ENCODE measurements around the gene MRPL53.

Gene MRPL53

DNA sequence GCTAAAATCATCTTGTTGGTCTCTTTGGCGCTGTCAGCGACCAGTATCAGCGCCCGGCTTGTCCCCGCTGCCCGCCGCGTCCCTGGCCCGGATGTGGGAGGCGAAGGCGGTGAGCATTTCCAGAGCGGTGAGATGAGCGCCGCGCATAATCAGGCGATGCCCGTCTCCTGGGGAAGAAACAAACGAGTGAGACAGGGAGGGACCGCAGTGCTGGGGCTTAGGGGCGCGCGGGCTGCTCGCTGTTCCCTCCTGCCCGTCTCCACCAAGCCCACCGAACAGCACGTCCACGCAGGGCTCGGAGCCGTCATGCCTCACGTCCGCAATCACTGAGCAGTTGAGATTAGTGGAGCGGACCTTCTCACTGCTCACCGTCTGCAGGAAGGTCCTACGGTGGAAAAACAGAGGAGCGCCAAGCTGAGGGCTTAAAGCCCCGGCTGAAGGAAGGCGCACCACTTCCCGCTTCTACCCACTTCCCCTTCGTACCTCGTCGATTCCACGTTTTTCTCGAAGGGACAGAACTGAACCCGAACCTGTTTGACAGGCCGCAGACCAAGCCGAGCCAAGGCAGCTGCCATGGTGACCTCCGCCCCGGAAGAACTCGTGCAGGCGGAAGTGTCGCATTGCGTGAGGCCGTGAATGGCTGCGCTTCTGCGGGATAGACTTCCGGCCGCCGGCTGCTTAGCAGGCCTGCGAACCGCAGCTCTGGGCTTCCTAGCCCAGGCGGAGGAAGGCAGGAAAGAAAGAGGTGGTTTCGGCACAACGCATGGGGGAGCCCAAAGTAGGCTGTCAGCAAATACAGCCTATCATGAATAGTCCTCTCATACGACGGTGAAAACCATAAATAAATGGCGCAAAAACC, at the start of gene MRPL53:
MRPL53 (minus strand) TSS at position 595 of the 859 bp plus-strand sequence; CDS start at position 575, 20 bp downstream.
- DNase-seq: peak; percentile 96

DNA sequence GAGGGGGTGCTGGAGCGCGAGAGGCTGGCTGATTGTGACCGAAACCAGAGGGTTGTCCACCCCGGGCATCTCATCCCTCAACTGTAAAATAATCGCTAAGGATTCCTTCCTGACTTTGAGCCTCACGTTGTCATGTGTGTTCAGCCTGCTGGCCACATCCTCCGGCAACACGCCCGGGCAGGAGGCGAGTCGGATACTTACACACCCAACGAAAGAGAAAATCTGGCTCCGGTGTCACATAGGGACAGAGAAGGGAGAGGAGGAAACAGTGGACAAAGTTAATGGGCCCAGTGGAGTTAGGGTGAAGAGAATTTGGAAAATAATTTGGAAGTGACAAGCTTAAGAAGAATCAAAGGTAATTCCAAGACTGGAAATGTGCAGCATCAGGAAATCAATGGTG, 44.2 kb upstream of the MRPL53 start:
- DNase-seq: no peak

DNA sequence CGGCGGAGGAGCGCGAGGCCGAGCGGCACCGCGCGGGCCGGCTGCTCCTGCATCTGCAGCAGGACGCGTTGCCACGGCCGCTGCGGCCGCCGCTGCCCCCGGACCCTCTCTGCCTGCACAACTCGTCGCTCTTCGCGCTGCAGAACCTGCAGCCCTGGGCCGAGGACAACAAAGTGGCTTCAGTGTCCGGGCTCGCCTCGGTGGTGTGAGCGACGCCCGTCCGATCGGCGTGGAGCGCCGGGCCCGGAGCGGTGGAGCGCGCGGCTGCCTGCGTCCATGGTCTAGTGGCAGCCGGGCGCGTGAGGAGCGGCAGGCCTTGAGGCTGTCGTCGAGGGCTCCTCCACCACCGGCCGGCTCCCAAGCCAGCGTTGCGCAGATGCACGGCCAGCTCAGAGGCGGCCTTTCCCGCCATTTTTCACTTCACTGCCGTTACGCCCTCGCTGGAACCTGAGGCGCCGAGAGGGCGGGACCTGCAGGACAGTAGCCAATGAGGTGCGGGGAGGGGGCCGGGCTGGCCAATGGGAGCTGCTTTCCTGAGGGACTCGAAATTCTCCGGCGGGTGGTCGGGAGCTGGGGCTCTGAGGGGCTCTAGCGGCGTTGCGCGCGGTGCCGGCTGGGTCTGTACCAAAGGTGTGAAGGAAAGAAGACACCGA, 43.6 kb upstream of the MRPL53 start:
- DNase-seq: peak; percentile 86

DNA sequence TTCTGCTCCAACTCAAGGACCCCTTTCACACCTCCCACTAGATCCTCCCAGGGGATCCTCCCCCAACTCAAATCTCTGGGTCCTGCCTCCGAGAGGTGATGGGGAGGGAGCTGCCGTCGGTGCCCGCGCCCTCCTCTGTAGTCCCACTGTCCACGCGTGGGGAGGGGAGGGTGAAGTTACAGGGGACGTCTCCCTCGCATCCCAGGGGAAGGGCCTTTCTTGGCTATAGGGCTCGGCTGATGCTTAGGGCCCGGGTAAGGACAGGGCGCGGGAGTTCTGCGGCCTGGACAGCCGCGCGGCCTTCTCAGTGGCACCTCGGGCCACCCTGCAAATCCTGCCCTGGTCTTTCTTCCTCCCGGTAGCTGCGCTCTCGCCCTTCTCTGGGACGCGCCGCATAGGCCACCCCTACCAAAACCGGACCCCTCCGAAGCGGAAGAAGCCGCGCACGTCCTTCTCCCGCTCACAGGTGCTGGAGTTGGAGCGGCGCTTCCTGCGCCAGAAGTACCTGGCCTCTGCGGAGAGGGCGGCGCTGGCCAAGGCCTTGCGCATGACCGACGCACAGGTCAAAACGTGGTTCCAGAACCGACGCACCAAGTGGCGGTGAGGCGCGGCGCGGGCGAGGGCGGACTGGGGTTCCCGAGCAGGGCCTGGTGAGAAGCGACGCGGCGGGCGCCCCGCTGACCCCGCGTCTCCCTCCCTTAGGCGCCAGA, 42.9 kb upstream of the MRPL53 start:
- peak; percentile 43 for DNase-seq

DNA sequence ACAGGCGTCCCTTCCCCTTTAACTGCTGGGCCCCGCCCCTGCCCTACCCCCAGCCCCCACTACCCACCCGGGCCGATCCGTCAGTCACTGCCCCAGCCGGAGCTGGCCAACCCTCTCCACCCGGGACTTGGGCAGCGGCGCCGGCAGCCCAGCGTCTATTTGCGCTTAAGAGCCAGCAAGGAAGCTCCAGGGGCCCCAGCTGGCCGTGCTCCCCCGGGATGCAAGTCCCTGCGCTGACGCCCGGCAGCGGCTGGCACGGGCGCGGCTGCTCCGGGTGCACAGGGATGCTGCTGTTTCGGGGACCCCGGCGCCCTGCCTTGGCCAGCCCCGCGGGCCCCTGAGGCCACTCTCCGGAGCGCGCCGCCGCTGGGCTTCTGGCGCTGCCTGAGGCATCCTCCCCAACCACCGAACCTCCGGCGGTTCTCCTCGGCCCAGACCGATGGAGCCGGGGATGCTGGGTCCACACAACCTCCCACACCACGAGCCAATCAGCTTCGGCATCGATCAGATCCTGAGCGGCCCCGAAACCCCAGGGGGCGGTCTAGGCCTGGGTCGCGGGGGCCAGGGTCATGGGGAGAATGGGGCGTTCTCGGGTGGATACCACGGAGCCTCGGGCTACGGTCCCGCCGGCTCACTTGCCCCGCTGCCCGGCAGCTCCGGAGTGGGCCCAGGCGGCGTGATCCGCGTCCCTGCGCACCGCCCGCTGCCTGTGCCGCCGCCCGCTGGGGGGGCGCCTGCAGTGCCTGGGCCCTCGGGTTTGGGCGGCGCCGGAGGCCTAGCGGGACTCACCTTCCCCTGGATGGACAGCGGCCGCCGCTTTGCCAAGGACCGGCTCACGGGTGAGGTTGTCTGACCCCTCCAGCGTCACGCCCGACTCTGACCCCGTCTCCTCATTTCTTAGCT, 42.1 kb upstream of the MRPL53 start, which contains the start of gene TLX2:
TLX2 (plus strand) TSS at position 83 of the 903 bp plus-strand sequence; CDS start at position 440, 357 bp downstream.
- DNase-seq: peak; percentile 69

DNA sequence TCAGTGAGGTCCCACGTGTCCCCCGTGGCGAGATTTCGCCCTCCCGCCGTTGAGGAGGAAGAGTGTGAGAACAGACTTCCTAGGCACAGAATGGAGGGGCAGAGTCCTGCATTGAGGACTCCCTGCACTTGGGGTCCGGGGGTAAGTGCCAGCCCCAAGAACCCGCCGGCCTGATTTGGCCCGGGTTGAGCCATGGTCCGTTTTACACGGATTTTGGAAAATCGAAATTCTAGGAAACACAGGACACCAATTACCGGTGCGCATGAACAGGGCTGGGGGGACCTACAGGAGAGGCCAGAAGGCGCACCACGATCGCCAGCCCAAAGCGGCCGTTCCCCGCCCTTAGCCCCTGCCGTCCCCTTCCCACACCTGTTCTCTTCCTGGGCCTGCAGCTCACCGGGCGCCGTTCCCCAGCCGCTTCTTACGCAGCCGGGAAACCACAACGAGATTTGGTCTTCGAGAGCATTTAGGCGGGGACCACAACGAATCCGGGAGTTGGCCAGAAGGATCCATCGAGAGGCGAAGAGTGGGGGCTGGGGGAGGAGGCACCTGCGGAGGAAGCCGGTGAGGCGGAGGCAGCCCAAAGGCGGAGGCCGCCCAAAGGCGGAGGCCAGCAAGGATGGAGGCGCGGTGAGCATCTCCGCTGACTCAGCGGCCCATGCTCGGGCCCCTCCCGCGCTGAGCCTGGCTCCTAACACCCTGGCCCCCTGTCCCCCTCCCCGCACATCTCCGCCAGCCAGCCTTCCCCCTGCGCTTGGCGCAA, 41.3 kb upstream of the MRPL53 start:
- DNase-seq: peak; percentile 75

DNA sequence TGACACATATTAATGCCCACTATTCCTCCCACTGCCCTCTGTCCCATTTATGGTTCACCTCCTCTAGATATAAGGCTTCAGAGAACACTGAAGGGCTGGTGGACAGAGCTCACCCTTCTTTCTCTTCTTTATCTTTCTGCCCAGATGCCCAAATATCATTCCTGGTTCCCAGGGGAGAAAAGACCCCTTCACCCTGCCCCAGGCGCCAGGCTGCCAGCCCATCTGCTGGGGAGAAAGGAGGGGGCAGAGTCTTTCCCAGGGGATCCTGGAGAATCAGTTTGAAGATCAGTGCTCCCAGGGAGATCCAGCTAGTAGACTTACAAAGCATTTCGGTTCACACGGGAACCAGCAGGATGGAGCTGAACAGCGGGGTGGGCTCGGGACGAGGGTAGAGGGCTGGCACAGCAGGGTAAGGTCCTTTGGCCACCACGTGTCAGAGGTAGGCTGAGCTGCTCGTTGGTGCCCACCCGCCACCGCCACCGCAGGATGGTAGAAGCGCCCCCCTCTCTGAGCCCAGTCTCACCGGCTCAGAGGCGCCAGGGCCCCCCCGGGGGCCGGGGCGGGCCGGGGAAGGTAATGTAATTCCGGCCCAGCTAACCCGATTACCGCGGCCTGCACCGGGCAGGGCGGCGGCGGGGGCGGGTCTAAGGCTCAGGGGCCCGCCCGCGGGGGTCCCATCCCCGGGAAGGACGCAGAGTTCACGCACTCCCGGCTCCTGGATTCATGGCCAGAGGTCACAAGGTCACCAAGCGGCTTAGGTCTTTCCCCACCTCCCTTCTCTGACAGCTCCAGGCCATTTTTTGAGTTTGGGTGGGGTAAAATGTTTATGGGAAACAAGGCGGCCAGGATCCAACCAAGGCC, 40.5 kb upstream of the MRPL53 start:
- DNase-seq: peak; percentile 36

DNA sequence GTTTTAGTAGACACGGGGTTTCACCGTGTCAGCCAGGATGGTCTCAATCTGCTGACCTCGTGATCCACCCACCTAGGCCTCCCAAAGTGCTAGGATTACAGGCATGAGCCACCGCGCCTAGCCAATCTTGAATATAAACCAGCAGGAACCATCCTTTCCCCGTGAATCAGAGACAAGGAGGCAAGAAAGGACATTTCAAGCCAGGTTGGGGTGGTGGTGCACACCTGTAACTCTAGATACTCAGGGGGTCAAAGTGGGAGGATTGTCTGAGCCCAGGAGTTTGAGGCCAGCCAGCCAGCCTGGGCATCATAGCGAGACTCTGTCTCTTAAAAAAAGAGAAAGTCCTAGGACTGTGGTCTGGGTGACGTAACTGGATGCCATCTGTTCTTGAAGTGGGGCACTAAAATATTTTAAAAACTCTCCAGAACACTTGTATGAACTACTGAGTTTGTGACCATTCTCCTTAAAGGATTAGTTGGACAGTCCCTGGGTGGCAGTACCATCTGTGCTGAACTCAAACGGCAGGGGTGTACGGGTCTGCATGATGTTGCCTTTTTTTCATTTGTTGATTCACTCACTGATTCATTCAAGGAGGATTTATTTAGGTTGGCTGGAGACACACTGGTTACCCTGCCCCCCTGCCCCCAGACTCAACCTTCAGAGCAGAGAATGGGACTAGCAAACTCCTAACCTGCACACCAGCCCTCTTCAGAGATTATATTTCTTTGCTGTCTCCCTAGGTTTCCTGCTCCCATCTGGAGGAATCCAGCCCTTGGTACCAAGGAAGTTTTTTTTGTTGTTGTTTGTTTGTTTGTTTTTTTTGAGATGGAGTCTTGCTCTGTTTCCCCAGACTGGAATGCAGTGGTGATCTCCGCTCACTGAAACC, 38.9 kb upstream of the MRPL53 start:
- no peak for DNase-seq

DNA sequence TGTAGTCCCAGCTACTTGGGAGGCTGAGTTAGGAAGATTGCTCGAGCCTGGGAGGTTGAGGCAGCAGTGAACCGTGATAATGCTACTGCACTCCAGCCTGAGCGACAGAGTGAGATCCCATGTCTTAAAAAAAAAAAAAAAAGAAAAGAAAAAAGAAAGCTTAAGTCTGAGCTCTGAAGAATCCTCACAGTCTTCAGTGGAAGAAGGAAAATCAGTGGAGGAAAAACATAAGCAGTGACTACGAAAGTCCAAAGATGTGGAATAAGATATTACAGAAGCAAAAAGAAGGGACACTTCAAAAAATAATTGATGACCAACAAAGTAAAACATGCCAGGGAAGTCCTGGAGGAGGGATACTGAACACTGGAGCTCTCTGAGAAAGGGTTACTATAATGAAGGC, 37.8 kb upstream of the MRPL53 start:
- no peak for DNase-seq

DNA sequence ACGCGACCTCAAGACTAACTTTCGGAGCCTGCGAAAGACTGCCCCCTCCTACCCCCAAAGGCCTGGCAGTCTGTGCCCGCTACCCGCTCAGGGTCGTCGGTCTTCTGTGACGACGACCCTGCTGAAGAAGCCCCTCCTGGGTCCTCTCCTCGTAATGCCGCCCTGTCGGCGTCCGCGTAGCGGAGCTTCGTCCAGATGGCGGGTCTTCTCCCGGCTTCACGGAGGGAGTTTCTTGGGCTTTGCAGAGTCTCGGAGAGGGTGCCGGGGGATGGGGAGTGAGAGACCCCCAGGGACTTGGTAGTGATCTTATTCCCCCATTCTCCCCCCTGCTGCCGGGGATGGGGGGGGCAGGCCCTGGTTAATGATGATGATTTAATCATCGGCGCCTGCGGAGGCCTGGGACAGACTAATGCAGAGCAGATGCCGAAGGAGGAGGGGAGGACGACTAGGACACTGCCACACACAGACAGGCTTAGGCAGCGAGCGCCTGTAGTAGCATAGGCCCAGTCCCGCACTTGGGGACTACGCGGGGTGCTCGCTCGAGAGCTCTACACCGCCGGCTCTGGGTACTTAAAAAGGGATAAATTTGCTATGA, 35.5 kb upstream of the MRPL53 start:
- no peak for DNase-seq

DNA sequence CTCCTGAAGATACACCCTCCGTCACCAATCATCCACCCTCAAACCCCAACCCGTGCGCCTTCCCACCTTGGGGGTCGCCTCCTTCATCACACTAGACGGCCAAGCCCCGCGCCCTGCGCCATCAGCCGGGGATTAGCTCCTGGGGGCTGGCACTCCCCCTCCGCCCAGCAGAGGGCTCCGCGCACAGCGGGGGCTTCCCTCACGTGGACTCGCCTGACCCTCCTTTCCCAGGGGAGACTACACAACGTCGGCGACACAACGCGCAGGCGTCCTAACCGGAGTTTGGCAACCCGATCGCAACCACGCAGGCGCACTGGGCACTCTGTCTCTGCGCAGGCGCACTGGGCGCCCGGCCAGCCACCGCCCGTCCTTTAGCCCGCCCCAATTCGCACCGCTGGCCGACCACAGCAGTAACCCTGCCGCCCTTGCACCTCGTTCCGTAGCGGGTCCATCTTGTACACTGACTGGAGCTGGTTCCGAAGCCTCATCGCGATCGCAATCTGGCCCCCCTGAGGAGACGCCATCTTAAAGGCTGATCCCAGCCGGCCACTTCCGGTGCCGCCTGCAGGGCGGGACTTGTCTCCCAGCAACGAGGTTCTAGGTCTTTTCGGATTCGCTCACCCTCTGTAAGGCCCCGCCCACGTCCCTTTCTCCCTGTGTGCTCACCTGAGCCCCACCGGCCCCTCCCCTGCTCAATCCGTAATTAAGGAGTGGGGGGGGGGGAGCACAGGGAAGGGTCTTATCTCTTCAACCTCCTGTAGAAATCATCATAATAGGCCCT, 34.9 kb upstream of the MRPL53 start, which contains the start of gene PCGF1:
PCGF1 (minus strand) TSS at position 551 of the 781 bp plus-strand sequence; CDS start at position 524, 27 bp downstream.
- DNase-seq: peak; percentile 100

DNA sequence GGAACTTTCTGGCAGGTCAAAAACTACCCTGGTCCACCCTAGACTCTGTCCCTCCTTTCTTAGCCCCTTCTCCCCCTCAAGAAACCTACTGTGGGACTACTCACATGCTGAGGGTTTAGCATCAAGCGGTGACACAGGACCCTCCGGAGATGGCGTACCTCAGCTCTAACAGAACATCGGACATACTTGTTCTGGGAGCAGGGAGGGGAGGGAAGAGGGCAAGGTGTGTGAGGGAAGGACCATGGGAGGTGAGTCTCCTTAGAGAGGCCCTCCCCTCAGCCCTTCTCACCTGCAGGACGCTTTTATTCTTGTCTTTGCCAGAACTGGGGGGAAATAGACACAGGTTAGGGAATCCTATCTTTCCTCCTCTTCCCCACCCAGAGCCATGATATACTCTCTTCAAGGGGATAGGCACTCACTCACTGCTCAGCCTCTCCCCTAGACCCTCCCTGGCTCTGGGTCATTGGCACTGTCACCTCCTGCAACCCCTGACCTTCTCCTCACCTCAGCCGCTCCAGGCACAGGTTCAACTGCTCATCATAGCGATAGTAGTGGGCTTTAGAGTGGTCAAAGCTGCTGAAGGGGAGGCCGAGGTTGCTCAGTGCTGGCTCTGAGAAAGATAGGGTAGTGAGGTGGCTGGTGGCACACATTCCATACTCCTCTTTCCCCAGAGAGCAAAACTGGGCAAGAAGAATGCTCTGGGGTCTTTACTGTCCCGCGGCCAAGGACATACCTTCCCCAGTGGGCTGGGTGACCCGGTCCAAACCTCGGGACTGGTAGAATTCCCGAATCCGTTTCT, 33.2 kb upstream of the MRPL53 start:
- no peak for DNase-seq

DNA sequence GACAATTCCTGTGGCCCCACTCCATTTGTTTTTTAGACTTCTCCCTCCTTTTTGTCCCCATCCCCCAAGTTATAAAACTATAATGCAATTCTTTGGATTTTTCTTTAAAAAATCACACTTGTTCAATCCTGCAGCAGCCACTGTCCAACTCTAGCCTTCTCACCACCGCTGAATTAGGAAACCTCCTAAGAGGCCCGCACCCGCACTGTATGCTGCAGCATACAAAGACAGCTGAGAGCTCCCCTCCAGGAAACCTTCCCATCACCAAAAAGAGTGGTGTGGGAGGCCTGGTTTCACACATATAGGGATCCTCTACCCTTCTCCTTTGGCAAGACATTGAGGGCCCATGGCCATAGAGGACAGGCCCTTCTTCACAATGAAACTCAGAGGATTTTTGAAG, 32.1 kb upstream of the MRPL53 start:
- no peak for DNase-seq

DNA sequence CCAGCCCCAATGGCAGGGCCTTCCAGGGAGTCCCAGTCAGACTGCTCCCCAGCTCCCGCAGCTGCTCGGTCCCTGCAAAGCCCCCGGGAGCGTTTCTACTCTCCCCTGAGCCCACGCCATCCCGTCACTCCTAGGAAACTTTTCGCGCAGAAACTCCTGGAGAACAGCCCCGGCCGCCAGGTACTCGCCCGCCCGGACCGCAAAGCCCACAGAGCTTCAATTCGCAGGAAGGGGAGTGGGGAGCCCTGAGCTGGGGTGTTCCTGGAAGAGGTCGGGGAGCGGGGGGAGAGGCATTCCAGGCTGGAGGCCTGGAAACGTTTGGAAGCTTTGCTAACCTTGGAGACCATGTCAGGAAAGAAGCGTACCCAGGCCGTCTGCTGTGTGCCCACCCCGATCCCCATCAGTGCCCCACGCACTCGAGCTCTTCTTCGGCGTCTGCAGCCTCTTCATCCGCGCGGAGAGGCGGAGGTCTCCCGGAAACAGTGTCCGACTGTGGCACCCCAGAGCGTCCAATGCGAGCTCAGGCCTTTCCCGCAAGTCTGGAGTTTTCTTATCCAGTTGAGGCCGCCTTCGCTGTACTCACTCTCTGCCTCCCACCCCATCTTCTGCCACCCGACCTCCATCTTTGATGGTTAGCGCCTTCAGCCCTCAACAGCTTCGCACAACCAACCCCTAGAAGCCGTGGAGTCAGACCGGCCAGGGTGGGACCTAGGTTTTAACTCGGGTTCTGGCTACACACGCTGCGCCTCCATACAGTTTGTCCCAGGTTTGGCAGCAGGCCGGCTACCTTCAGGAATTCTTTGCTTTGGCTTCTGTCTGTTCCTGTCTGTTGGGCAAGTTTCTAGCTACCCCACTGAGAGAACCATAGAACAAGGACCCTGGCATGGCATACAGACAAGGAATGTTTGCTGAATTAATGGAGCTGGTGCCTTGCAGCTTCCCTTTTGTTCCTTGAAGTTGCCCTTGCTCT, 31.3 kb upstream of the MRPL53 start:
- DNase-seq: peak; percentile 16

DNA sequence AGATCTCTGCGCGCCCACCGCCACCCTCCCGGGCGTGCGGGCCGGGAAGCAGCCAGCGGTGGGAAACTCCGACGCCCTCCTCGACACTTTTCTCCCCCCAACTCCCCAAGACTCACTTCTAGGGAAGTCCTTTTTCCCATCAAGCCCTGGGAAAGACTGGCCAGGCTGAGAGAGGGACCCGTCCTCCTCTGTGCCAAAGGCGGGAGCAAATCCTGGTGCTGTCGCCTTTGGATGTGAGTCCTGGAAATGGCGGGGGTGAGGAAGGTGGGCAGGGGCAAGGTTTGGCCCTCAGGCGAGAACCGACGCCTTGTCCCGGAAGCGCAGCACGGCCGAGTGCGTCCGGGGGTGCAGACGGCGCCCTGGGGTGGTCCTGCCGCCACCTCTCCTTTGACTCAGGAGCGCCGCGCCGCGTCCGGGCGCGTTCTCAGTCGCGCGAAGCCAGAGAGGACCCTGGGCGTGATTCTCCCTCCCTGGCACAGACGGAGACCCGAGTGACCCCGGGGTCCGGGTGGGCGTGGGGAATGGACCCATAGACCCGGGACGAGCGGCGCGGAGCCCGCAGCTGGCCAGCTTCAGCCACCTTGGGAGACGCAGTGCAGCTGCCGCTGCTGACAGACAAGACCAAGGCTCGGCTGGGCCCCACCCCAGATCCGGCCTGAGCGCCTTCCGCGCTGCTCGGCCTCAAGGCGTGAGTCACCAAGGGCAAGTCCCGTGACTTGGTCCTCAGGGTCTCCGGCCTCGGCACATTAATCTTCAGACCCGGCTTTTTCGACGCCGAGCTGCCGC, 30.4 kb upstream of the MRPL53 start:
- DNase-seq: peak; percentile 75
